Measurements from ENCODE around the gene ZNF358.
"Not testable (repeated sequence)": the region's sequence is repeated elsewhere in the genome, so short reads cannot be mapped to it uniquely, and the experiment has no call there.

The ZNF358 gene

GRCh38 chr19:7521551-7522071 is 5.7 kb downstream of the ZNF358 start:
- DNase-seq = no peak

DNA sequence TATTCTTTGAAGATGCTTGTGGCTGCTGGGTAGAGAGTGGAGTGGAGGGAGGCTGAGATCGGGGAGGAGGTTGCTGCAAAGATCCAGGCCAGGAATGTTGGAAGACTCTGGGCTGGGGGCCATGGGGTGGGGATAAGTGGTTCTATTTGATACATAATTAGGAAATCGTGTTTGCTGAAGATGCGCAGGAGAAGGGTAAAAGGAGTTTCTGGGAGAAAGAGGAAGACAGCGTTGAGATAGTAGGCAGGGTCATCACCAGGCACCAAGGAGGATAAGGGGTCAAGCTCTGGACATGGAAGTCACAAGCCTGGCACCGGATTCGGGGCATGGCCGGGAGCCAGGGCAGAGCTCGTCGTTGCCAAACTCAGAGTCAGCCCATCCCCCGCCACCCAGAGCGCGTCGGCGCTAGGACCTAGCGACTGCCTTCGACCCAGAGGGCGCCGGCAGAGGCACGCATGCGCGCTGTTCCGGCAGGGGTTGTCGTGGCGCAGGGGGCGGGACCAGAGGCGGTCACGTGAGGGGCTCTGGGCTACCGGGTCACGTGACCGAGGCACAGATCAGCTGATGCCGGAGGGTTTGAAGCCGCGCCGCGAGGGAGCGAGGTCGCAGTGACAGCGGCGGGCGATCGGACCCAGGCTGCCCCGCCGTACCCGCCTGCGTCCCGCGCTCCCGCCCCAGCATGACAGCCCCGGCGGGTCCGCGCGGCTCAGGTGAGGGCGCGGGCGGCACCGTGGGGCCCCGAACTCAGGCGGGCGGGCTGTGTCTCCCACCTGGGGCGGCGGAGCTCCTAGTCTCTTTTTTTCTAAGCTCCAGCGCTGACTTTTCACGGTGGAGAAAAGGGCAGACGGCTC is 6.4 kb downstream of the ZNF358 start, which contains the start of gene MCOLN1:
TSS of gene MCOLN1 (plus strand) at position 553 of the 851 bp plus-strand sequence. CDS start at position 680, 127 bp downstream.
- DNase-seq = peak; percentile 98

- no peak for DNase-seq
These were observed 7.2 kb downstream of the ZNF358 start for GRCh38 chr19:7522923-7523667.

DNA sequence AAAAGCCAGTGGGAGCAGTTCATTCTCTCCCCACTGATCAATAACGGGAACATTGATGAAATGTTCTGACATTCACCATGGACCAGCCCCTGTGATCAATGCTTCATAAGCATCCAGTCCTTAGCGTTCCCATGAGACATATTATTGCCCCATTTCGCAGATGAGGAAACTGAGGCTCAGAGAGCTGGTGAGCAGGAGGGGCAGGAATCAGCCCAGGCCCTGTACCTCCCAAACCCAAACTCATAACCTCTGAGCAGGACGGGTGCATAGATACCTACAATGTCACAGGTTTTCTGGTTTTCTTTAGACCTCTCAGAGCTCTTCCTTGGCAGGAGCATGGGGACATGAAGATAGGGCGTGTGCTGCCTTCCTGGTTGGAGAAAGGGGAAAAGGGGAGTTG is 8.6 kb downstream of the ZNF358 start:
- DNase-seq = no peak

DNA sequence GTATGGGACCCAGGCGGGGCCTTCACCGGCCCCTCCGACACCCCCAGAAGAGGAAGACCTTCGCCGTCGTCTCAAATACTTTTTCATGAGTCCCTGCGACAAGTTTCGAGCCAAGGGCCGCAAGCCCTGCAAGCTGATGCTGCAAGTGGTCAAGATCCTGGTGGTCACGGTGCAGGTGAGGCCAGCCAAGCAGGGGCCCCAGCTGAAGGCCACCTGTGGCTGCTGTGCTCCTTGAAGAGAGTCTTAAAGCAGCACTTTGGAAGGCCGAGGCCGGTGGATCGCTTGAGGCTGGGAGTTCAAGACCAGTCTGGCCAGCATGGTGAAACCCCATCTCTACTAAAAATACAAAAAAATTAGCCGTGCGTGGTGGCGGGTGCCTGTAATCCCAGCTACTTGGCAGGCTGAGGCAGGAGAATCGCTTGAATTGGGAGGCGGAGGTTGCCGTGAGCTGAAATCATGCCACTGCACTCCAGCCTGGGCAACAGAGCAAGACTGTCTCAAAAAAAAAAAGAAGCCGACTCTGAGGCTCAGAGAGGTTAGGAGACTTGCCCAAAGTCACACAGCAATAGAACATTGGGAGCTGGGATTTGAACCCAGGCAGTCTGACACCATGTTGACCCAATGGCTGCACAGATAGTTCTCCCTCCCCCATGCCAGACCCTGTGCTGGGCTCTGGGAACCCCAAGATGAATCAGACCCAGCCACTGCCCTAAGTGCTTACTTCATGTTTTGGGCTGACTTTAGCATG is 9.3 kb downstream of the ZNF358 start:
- no peak for DNase-seq

GRCh38 chr19:7526059-7526929 is 10.4 kb downstream of the ZNF358 start:
- no peak for DNase-seq

DNA sequence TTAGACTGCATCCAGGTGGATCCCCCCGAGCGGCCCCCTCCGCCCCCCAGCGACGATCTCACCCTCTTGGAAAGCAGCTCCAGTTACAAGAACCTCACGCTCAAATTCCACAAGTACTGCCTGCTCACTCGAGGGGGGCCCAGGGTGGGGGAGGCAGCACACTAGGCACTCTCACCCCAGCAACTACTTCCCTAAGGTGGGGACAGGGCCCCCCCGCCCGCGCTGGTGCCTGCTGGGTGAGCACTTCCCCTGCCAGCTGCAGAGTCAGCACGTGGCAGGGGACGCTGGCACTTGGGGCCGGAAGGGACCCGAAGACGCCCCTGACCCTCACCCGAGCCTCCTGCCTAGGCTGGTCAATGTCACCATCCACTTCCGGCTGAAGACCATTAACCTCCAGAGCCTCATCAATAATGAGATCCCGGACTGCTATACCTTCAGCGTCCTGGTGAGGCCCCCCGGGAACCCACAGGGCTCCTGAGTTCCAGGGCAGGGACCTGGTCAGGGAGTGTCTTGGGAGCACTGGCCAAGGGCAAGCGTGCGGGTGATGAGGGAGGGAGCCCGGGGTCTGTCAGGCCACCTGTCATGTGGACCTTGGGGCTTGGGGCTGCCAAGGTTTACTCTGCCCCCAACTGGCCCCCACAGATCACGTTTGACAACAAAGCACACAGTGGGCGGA is 11.8 kb downstream of the ZNF358 start:
- no peak for DNase-seq

DNA sequence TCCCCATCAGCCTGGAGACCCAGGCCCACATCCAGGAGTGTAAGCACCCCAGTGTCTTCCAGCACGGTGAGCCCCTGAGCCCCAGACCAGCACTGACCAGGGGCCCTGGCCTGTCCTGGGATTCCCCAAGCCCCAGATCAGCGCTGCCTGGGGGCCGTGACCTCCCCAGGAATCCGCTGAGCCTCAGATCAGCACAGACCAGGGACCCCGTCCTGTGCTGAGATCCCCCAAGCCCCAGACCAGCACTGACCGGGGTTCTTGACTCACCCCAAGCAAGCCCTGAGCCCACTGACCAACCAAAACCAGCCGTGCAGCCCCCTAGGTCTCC is 12.3 kb downstream of the ZNF358 start:
- no peak for DNase-seq

GRCh38 chr19:7528522-7529245 is 12.8 kb downstream of the ZNF358 start:
- no peak for DNase-seq

GRCh38 chr19:7529246-7529600 is 13.3 kb downstream of the ZNF358 start:
- no peak for DNase-seq

DNA sequence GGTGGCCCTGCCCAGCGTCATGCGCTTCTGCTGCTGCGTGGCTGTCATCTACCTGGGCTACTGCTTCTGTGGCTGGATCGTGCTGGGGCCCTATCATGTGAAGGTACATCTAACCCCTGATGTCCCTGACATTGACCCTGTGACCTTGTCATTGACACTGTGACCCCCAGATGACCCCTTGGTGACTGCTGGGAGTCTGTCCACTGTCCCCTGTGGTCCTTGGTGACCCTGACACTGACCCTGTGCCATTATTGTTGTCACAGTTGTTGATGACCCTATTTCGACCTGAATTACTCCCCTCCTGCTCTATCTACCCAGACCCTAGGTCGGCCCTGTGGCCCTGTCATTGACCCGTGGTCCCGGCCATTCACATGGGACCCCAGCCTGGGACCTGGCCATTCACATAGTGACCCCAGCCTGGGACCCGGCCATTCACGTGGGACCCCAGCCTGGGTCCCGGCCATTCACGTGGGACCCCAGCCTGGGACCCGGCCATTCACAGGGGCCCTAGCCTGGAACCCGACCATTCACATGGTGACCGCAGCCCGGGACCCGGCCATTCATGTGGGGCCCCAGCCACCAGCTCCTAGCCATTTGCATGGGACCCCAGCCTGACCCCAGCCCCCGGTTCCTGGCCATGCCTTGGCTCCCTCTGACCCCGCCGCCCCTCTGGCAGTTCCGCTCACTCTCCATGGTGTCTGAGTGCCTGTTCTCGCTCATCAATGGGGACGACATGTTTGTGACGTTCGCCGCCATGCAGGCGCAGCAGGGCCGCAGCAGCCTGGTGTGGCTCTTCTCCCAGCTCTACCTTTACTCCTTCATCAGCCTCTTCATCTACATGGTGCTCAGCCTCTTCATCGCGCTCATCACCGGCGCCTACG is 13.9 kb downstream of the ZNF358 start:
- no peak for DNase-seq

GRCh38 chr19:7533281-7533885 is 17.5 kb downstream of the ZNF358 start:
- DNase-seq = peak; percentile 81

DNA sequence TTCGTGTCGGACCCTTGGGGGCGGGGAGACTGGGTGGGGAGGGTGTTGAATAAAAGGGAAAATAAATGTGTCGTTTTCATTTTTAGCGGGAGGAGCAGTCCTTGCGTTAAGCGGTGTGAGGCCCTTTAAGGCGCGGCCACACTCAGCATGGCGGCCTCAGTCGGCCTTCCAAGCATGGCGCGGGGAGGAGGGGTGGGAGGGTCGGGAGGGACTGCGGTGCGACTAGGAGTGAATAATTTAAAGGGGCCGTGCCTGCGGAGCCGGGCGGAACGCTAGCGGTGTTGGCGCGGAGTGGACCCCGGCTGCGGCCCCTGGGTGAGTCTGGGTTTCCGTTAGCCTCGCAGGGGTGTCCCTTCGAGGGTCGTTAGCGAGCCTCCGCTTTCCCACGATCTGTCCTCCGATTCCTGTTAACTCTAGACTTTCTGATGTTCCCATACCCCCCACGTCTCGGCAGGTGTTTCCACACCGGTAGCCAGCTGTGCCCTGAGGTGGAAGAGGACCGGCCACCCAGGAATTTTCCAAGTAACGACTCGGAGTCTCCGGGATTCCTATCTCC is 18.1 kb downstream of the ZNF358 start:
- DNase-seq = peak; percentile 87

DNA sequence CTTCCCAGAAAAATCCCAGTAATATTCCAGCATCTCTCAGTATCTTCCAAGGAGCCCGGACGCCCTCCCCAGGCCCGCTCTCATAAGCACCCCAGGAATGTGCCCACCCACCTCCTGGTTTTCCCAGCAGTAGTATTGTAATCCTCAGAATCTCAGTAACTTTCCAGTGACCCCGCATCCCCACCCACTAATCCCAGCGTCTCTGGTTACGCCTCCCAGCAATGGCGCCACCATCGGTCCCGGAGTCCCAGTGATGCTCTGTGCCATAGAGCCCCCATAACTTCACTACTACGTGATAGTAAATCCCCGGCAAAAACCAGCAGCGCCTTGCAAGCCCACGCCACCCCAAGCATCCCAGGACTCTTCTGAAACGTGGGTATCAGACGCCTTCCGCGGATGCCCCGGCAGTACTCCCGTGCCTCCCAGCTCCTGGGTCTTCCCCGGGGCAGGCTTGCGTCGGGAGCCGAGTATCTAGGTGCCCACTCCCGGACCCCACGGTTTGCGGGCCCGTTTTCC is 18.7 kb downstream of the ZNF358 start:
- DNase-seq = peak; percentile 76

DNA sequence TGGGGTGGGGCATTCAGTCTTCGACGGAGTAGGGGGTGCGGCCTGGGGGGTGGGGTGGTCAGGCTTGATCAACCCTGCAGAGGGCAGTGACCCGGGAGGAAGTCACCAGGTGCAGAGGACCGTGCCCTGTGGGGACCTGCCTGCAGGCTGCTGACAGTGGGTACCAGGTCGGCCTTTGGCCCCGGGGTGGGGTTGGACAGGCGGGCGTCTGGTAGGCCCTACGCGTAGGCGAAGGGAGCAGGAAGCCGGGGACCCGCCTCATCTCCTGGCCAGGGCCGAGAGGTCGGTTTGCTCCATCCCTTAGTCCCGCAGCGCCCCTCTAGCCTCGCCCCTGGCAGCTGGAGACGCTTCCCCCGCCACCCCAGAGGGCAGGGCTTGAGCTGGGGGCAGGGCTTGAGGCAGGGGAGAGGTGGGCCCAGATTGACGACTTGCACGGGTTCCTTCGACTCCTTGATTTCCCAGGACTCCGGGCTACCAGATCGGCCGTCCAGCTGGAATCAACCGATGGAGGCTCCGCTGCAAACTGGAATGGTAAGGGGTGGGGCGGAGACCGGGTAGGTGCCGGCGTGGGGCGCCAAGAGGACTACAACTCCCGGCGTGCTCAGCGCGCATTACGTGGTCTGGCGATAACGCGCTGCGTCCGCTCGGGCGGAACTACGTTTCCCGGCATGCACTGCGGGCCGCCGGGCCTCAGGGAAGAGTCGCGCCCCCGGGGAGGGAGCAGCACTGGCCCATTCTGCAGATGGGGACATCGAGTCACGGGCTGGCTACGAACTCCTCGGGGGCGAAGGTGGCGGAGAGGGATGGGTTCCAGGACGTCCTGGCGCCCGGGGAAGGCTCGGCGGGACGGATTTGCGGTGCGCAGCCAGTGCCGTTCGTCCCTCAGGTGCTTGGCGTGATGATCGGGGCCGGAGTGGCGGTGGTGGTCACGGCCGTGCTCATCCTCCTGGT is 19.4 kb downstream of the ZNF358 start, which contains the start of gene PNPLA6:
TSS of gene PNPLA6 (plus strand) at position 671 of the 951 bp plus-strand sequence. CDS start at position 743, 72 bp downstream.
- peak; percentile 98 for DNase-seq

GRCh38 chr19:7535998-7536695 is 20.2 kb downstream of the ZNF358 start:
- DNase-seq = no peak

DNA sequence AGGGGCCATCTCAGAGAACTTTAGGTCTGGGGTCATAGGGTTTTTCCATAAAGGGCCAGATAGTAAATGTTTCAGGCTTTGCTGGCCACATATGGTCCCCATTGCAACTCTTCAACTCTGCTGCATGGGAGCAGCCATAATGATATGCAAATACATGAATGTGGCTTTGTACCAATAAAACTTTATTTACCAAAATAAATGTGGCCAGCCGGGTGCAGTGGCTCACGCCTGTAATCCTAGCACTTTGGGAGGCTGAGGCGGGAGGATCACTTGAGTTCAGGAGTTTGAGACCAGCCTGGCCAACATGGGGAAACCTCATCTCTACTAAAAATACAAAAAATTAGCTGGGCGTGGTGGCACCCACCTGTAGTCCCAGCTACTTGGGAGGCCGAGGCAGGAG is 23.1 kb downstream of the ZNF358 start:
- DNase-seq = not testable (repeated sequence)

Measured in retina (tissue), 1 donor.